ENCODE results near the gene DUSP6.
"Not testable (repeated sequence)": the region's sequence is repeated elsewhere in the genome, so short reads cannot be mapped to it uniquely, and the experiment has no call there.

Gene DUSP6

DNA sequence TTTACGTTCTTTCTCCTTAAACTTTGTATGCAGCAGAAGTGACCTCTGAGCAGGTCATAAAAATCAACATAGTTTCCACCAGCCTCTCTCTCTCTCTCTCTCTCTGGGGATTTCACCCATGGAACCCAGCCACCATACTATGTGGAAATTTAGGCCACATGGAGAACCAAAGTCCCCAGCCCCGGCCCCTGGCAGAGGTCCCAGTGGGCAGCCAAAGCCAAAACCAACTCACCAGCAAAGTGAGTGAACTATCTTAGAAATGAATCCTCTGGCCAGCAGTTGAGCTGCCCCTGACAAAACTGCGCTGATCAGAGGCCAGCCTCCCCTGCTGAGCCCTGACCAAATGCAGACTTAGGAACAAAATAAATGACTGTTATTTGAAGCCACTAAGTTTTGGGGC lies 9.2 kb downstream of the DUSP6 start:
- no peak overlapping the region for H3K4ac ChIP-seq (ENCODE audit: low read length)
- no peak overlapping the region for H4K8ac ChIP-seq (ENCODE audit: low read depth, low read length)
- no peak overlapping the region for H3K4me3 ChIP-seq (ENCODE audit: low read length in 2 of 2)
- no peak overlapping the region for H3K14ac ChIP-seq (ENCODE audit: low read length)
- no peak for DNase-seq (ENCODE audit: low spot score)
- H3K9me3 ChIP-seq (replicated peaks in 1 of 2; ENCODE audit: control insufficient read depth in 2 of 2, insufficient read depth in 1 of 2, low read depth in 1 of 2, low read length in 2 of 2), result peaks cover 0 to 2% of the 10 kb centered on the region in 2 donors
- no peak overlapping the region for H3K23ac ChIP-seq (ENCODE audit: low read depth, low read length, poor library complexity)
- no peak overlapping the region for H3K9ac ChIP-seq (ENCODE audit: low read depth, low read length, poor library complexity)
- no peak overlapping the region for H3K4me2 ChIP-seq (ENCODE audit: insufficient read depth, low read length, poor library complexity, severe bottlenecking)
- H3K79me1 ChIP-seq (ENCODE audit: low read depth, low read length), result no peaks in the 10 kb centered on the region
- no peak overlapping the region for H2BK120ac ChIP-seq (ENCODE audit: low read depth, low read length)
- no peak overlapping the region for H2AK5ac ChIP-seq (ENCODE audit: low read depth, low read length)
- peaks cover 23 to 35% of the 10 kb centered on the region in 2 donors for H3K4me1 ChIP-seq (ENCODE audit: control insufficient read depth in 2 of 2, insufficient read depth in 1 of 2, low read depth in 1 of 2, low read length in 2 of 2)
- H4K91ac ChIP-seq (ENCODE audit: low read depth, low read length, poor library complexity), result no peak overlapping the region
- H3K27ac ChIP-seq (replicated peaks; ENCODE audit: low read length), result no peak overlapping the region
- H2BK5ac ChIP-seq (ENCODE audit: low read length), result no peak overlapping the region
- H3K18ac ChIP-seq (ENCODE audit: low read length), result no peak overlapping the region
- H2AFZ ChIP-seq (ENCODE audit: low read length), result no peak overlapping the region
- H3K27me3 ChIP-seq (ENCODE audit: control insufficient read depth in 3 of 3, insufficient read depth in 3 of 3, low read depth in 1 of 3, low read length in 3 of 3), result no peaks in the 10 kb centered on the region
- no peak overlapping the region for H2BK15ac ChIP-seq (ENCODE audit: low read length)
- H3K36me3 ChIP-seq (replicated peaks in 1 of 2; ENCODE audit: control insufficient read depth in 2 of 2, insufficient read depth in 2 of 2, low read length in 2 of 2), result peaks cover 0 to 14% of the 10 kb centered on the region in 2 donors
- no CpG with 5 or more reads among the region's 3 CpGs for WGBS, 2 donors (ENCODE audit: extremely low coverage in 2 of 2, insufficient read length in 2 of 2, insufficient replicate concordance in 1 of 2)
- no peak overlapping the region for H2BK12ac ChIP-seq (ENCODE audit: low read length)

- H3K18ac ChIP-seq (ENCODE audit: low read length), result no peak overlapping the region
- H4K8ac ChIP-seq (ENCODE audit: low read depth, low read length), result no peak overlapping the region
- H2BK15ac ChIP-seq (ENCODE audit: low read length), result no peak overlapping the region
- H3K23ac ChIP-seq (ENCODE audit: low read depth, low read length, poor library complexity), result no peak overlapping the region
- no peak overlapping the region for H3K14ac ChIP-seq (ENCODE audit: low read length)
- peaks cover 14 to 18% of the 10 kb centered on the region in 2 donors for H3K4me1 ChIP-seq (ENCODE audit: control insufficient read depth in 2 of 2, insufficient read depth in 1 of 2, low read depth in 1 of 2, low read length in 2 of 2)
- H2AFZ ChIP-seq (ENCODE audit: low read length), result no peak overlapping the region
- H2BK12ac ChIP-seq (ENCODE audit: low read length), result no peak overlapping the region
- H3K4me2 ChIP-seq (ENCODE audit: insufficient read depth, low read length, poor library complexity, severe bottlenecking), result no peak overlapping the region
- H3K9me3 ChIP-seq (replicated peaks in 1 of 2; ENCODE audit: control insufficient read depth in 2 of 2, insufficient read depth in 1 of 2, low read depth in 1 of 2, low read length in 2 of 2), result peaks cover 0 to 2% of the 10 kb centered on the region in 2 donors
- H3K36me3 ChIP-seq (replicated peaks in 1 of 2; ENCODE audit: control insufficient read depth in 2 of 2, insufficient read depth in 2 of 2, low read length in 2 of 2), result no peaks in the 10 kb centered on the region
- H4K91ac ChIP-seq (ENCODE audit: low read depth, low read length, poor library complexity), result no peak overlapping the region
- H2AK5ac ChIP-seq (ENCODE audit: low read depth, low read length), result no peak overlapping the region
- H3K9ac ChIP-seq (ENCODE audit: low read depth, low read length, poor library complexity), result no peak overlapping the region
- H3K4ac ChIP-seq (ENCODE audit: low read length), result no peak overlapping the region
- no peak overlapping the region for H2BK120ac ChIP-seq (ENCODE audit: low read depth, low read length)
- no peak overlapping the region for H3K4me3 ChIP-seq (ENCODE audit: low read length in 2 of 2)
- H3K79me1 ChIP-seq (ENCODE audit: low read depth, low read length), result no peaks in the 10 kb centered on the region
- H3K27me3 ChIP-seq (ENCODE audit: control insufficient read depth in 3 of 3, insufficient read depth in 3 of 3, low read depth in 1 of 3, low read length in 3 of 3), result no peaks in the 10 kb centered on the region
- no peak overlapping the region for H2BK5ac ChIP-seq (ENCODE audit: low read length)
- no CpG with 5 or more reads among the region's 1 CpG for WGBS, 2 donors (ENCODE audit: extremely low coverage in 2 of 2, insufficient read length in 2 of 2, insufficient replicate concordance in 1 of 2)
- DNase-seq (ENCODE audit: low spot score), result no peak
- no peak overlapping the region for H3K27ac ChIP-seq (replicated peaks; ENCODE audit: low read length)
Observed at GRCh38 chr12:89340861-89341260, 11.4 kb downstream of the DUSP6 start.

GRCh38 chr12:89339526-89339925 lies 12.8 kb downstream of the DUSP6 start:
- no peak overlapping the region for H4K91ac ChIP-seq (ENCODE audit: low read depth, low read length, poor library complexity)
- no peaks in the 10 kb centered on the region for H3K79me1 ChIP-seq (ENCODE audit: low read depth, low read length)
- H3K4me3 ChIP-seq (ENCODE audit: low read length in 2 of 2), result no peak overlapping the region
- H2BK15ac ChIP-seq (ENCODE audit: low read length), result no peak overlapping the region
- H3K23ac ChIP-seq (ENCODE audit: low read depth, low read length, poor library complexity), result no peak overlapping the region
- H3K9ac ChIP-seq (ENCODE audit: low read depth, low read length, poor library complexity), result no peak overlapping the region
- H3K27ac ChIP-seq (replicated peaks; ENCODE audit: low read length), result no peak overlapping the region
- no peak overlapping the region for H4K8ac ChIP-seq (ENCODE audit: low read depth, low read length)
- WGBS, 2 donors (ENCODE audit: extremely low coverage in 2 of 2, insufficient read length in 2 of 2, insufficient replicate concordance in 1 of 2), result no CpG with 5 or more reads among the region's 10 CpGs
- no peak overlapping the region for H2BK120ac ChIP-seq (ENCODE audit: low read depth, low read length)
- no peak overlapping the region for H3K4ac ChIP-seq (ENCODE audit: low read length)
- H3K36me3 ChIP-seq (replicated peaks in 1 of 2; ENCODE audit: control insufficient read depth in 2 of 2, insufficient read depth in 2 of 2, low read length in 2 of 2), result no peaks in the 10 kb centered on the region
- peaks cover 0 to 2% of the 10 kb centered on the region in 2 donors for H3K9me3 ChIP-seq (replicated peaks in 1 of 2; ENCODE audit: control insufficient read depth in 2 of 2, insufficient read depth in 1 of 2, low read depth in 1 of 2, low read length in 2 of 2)
- H3K27me3 ChIP-seq (ENCODE audit: control insufficient read depth in 3 of 3, insufficient read depth in 3 of 3, low read depth in 1 of 3, low read length in 3 of 3), result no peaks in the 10 kb centered on the region
- H2BK5ac ChIP-seq (ENCODE audit: low read length), result no peak overlapping the region
- H2BK12ac ChIP-seq (ENCODE audit: low read length), result no peak overlapping the region
- H3K14ac ChIP-seq (ENCODE audit: low read length), result no peak overlapping the region
- H2AFZ ChIP-seq (ENCODE audit: low read length), result no peak overlapping the region
- H3K18ac ChIP-seq (ENCODE audit: low read length), result no peak overlapping the region
- H3K4me2 ChIP-seq (ENCODE audit: insufficient read depth, low read length, poor library complexity, severe bottlenecking), result no peak overlapping the region
- H3K4me1 ChIP-seq (ENCODE audit: control insufficient read depth in 2 of 2, insufficient read depth in 1 of 2, low read depth in 1 of 2, low read length in 2 of 2), result peaks cover 4 to 8% of the 10 kb centered on the region in 2 donors
- no peak for DNase-seq (ENCODE audit: low spot score)
- H2AK5ac ChIP-seq (ENCODE audit: low read depth, low read length), result no peak overlapping the region

DNA sequence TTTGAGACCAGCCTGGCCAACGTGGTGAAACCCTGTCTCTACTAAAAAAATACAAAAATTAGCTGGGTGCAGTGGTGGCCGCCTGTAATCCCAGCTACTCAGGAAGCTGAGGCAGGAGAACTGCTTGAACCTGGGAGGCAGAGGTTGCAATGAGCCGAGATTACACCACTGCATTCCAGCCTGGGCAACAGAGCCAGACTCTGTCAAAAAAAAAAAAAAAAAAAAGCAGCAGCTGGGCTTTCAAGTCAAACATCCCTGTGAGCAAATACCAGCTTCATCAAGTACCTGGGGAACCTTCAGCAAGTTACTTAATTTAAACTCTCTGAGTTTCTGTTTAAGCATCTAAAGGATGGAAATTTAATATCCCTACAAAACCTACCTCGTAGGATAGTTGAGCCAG lies 15.2 kb downstream of the DUSP6 start:
- not testable (repeated sequence) for H3K27me3 ChIP-seq (ENCODE audit: control insufficient read depth in 3 of 3, insufficient read depth in 3 of 3, low read depth in 1 of 3, low read length in 3 of 3); H3K36me3 ChIP-seq (replicated peaks in 1 of 2; ENCODE audit: control insufficient read depth in 2 of 2, insufficient read depth in 2 of 2, low read length in 2 of 2); H3K4me2 ChIP-seq (ENCODE audit: insufficient read depth, low read length, poor library complexity, severe bottlenecking); H4K8ac ChIP-seq (ENCODE audit: low read depth, low read length); H3K9me3 ChIP-seq (replicated peaks in 1 of 2; ENCODE audit: control insufficient read depth in 2 of 2, insufficient read depth in 1 of 2, low read depth in 1 of 2, low read length in 2 of 2); H3K4me3 ChIP-seq (ENCODE audit: low read length in 2 of 2); H2BK12ac ChIP-seq (ENCODE audit: low read length); H2BK120ac ChIP-seq (ENCODE audit: low read depth, low read length); H3K23ac ChIP-seq (ENCODE audit: low read depth, low read length, poor library complexity); H3K4me1 ChIP-seq (ENCODE audit: control insufficient read depth in 2 of 2, insufficient read depth in 1 of 2, low read depth in 1 of 2, low read length in 2 of 2); H3K18ac ChIP-seq (ENCODE audit: low read length); H2BK15ac ChIP-seq (ENCODE audit: low read length); H3K9ac ChIP-seq (ENCODE audit: low read depth, low read length, poor library complexity); H2BK5ac ChIP-seq (ENCODE audit: low read length); DNase-seq (ENCODE audit: low spot score); H3K4ac ChIP-seq (ENCODE audit: low read length); H2AFZ ChIP-seq (ENCODE audit: low read length); H3K79me1 ChIP-seq (ENCODE audit: low read depth, low read length); H2AK5ac ChIP-seq (ENCODE audit: low read depth, low read length); H4K91ac ChIP-seq (ENCODE audit: low read depth, low read length, poor library complexity); H3K14ac ChIP-seq (ENCODE audit: low read length); H3K27ac ChIP-seq (replicated peaks; ENCODE audit: low read length)
- WGBS, 2 donors (ENCODE audit: extremely low coverage in 2 of 2, insufficient read length in 2 of 2, insufficient replicate concordance in 1 of 2), result no CpG with 5 or more reads among the region's 4 CpGs
